HL-60 (cell line): ENCODE data around the gene MEPE.

Source experiments
- DNase-seq, 2 experiments: peaks; one replicate each; pipeline ENCODE4 v3.0.0-alpha.2; 2010 to 2020; ENCODE audit warnings: low read depth in 1 of 2, low spot score in 1 of 2
- H3K27ac ChIP-seq: fragments of 250-450 bp; sonication (Bioruptor Pico); replicated peaks from 2 replicates; pipeline ENCODE4 v1.5.1; 2020; ENCODE audit warnings: mild to moderate bottlenecking, moderate library complexity
- H3K27me3 ChIP-seq: fragments of 250-450 bp; sonication (Bioruptor Pico); 2 replicates; pipeline ENCODE4 v1.5.1; 2021; ENCODE audit warnings: mild to moderate bottlenecking, moderate library complexity; ENCODE audit not compliant: insufficient read depth, poor library complexity, severe bottlenecking
- H3K4me3 ChIP-seq: replicated peaks from 2 replicates; pipeline ENCODE4 v1.5.1; 2011; ENCODE audit warnings: mild to moderate bottlenecking, control low read depth, low read length; ENCODE audit not compliant: insufficient read depth
- GABPA ChIP-seq: IDR thresholded peaks from 2 replicates; pipeline ENCODE4 v1.6.1; 2012; ENCODE audit warnings: low read depth
- POLR2AphosphoS5 ChIP-seq: IDR thresholded peaks from 2 replicates; pipeline ENCODE4 v1.6.1; 2012; ENCODE audit warnings: low read depth
- SPI1 ChIP-seq: IDR thresholded peaks from 2 replicates; pipeline ENCODE4 v1.6.1; 2012; ENCODE audit warnings: low read depth, mild to moderate bottlenecking, borderline replicate concordance
- TF ChIP-seq, protein P1 (sequence below): IDR thresholded peaks from one replicate; pipeline ENCODE4 v1.5.1; 2011; ENCODE audit warnings: low read length, control low read depth, inconsistent platforms; ENCODE audit not compliant: insufficient read depth
- TF ChIP-seq, protein P2 (sequence below): IDR thresholded peaks from 2 replicates; pipeline ENCODE4 v1.6.1; 2012; ENCODE audit warnings: low read depth; ENCODE audit not compliant: insufficient replicate concordance

Gene MEPE

DNA sequence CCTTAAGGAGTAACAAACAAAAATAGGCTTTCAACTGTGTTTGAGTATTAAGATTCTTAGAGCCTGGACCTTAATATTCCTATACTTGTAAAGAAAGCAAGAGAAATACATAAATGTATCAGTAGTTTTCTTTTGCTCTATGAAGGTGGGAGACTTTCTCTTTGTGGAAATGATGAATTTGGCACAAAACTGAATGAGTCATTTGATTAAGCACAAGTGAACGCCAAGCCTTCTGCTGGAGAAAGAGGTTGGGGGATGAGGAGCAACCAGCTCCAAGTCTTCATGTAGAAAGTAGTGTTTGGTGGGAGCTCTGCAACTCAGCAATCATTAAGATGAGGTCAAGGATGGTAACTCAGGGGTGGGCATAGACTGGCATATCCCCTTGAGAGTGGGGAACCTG lies 49.6 kb downstream of the MEPE start:
- Histone ChIP-seq H3K4me3 (no peak overlapping the region), H3K27ac (no peak overlapping the region), H3K27me3 (no peaks in the 10 kb centered on the region)
- DNase-seq: no peak
- no peak for TF ChIP-seq SPI1
- TF ChIP-seq, protein P1, sequence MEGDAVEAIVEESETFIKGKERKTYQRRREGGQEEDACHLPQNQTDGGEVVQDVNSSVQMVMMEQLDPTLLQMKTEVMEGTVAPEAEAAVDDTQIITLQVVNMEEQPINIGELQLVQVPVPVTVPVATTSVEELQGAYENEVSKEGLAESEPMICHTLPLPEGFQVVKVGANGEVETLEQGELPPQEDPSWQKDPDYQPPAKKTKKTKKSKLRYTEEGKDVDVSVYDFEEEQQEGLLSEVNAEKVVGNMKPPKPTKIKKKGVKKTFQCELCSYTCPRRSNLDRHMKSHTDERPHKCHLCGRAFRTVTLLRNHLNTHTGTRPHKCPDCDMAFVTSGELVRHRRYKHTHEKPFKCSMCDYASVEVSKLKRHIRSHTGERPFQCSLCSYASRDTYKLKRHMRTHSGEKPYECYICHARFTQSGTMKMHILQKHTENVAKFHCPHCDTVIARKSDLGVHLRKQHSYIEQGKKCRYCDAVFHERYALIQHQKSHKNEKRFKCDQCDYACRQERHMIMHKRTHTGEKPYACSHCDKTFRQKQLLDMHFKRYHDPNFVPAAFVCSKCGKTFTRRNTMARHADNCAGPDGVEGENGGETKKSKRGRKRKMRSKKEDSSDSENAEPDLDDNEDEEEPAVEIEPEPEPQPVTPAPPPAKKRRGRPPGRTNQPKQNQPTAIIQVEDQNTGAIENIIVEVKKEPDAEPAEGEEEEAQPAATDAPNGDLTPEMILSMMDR: no peak
- no peak for TF ChIP-seq GABPA
- no peak for TF ChIP-seq POLR2AphosphoS5
- TF ChIP-seq, protein P2, sequence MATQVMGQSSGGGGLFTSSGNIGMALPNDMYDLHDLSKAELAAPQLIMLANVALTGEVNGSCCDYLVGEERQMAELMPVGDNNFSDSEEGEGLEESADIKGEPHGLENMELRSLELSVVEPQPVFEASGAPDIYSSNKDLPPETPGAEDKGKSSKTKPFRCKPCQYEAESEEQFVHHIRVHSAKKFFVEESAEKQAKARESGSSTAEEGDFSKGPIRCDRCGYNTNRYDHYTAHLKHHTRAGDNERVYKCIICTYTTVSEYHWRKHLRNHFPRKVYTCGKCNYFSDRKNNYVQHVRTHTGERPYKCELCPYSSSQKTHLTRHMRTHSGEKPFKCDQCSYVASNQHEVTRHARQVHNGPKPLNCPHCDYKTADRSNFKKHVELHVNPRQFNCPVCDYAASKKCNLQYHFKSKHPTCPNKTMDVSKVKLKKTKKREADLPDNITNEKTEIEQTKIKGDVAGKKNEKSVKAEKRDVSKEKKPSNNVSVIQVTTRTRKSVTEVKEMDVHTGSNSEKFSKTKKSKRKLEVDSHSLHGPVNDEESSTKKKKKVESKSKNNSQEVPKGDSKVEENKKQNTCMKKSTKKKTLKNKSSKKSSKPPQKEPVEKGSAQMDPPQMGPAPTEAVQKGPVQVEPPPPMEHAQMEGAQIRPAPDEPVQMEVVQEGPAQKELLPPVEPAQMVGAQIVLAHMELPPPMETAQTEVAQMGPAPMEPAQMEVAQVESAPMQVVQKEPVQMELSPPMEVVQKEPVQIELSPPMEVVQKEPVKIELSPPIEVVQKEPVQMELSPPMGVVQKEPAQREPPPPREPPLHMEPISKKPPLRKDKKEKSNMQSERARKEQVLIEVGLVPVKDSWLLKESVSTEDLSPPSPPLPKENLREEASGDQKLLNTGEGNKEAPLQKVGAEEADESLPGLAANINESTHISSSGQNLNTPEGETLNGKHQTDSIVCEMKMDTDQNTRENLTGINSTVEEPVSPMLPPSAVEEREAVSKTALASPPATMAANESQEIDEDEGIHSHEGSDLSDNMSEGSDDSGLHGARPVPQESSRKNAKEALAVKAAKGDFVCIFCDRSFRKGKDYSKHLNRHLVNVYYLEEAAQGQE: no peak

DNA sequence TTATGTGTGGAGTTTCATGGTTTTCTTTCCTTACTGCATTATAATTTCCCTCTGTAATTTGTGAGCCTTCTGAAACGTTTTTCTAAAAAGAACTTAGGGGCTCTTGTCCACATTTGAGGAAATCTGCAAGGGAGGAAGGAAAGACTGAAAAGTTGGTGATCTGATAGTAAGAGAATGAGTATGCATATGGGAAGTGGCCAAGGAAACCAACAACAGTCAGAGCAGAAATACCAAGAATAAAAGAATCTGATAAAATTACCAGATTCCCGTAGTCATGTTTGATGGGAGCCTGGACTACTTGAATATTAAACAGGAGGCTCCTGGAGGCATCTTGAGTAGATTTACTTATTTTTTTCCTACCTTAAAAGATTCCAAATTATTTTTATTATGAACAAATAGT lies 50.1 kb downstream of the MEPE start:
- DNase-seq: no peak
- Histone ChIP-seq H3K27ac (no peak overlapping the region), H3K4me3 (no peak overlapping the region), H3K27me3 (no peaks in the 10 kb centered on the region)
- TF ChIP-seq, protein P2: no peak
- TF ChIP-seq GABPA (no peak), POLR2AphosphoS5 (no peak), SPI1 (no peak)
- TF ChIP-seq, protein P1: no peak

DNA sequence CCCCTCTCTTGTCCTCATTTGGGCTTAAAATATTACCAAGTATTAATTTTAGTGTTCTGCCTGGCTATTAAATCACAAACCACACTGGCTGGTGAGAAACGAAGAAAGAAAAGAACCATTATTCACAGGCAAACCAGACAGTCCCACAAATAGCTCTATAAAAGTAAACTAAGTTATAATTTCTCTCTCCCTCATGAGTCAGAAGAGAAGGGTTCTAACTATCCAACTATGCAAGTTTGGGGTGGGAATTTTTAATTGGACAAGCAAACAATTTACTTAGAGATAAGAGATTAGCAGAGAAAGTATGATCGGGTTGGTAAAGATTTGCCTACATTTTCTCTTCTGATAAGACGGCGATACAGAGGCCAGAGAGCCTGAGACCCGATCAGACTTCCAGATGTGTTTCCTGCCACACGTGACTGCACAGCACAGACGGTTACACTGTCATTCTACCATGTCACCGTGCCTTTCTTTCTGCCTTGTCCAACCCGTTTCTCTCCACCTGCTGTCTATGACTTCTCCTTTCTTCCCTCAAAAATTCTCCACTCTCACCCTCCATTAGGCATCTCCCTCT lies 52.3 kb downstream of the MEPE start:
- DNase-seq: no peak
- Histone ChIP-seq H3K27me3 (no peaks in the 10 kb centered on the region), H3K27ac (no peak overlapping the region), H3K4me3 (no peak overlapping the region)
- TF ChIP-seq, protein P2: no peak
- TF ChIP-seq, protein P1: no peak
- no peak for TF ChIP-seq SPI1
- TF ChIP-seq GABPA: no peak
- TF ChIP-seq POLR2AphosphoS5: no peak
